Measurements from ENCODE around the gene CENPB.
"Not testable (repeated sequence)": the region's sequence is repeated elsewhere in the genome, so short reads cannot be mapped to it uniquely, and the experiment has no call there.

CENPB gene

DNA sequence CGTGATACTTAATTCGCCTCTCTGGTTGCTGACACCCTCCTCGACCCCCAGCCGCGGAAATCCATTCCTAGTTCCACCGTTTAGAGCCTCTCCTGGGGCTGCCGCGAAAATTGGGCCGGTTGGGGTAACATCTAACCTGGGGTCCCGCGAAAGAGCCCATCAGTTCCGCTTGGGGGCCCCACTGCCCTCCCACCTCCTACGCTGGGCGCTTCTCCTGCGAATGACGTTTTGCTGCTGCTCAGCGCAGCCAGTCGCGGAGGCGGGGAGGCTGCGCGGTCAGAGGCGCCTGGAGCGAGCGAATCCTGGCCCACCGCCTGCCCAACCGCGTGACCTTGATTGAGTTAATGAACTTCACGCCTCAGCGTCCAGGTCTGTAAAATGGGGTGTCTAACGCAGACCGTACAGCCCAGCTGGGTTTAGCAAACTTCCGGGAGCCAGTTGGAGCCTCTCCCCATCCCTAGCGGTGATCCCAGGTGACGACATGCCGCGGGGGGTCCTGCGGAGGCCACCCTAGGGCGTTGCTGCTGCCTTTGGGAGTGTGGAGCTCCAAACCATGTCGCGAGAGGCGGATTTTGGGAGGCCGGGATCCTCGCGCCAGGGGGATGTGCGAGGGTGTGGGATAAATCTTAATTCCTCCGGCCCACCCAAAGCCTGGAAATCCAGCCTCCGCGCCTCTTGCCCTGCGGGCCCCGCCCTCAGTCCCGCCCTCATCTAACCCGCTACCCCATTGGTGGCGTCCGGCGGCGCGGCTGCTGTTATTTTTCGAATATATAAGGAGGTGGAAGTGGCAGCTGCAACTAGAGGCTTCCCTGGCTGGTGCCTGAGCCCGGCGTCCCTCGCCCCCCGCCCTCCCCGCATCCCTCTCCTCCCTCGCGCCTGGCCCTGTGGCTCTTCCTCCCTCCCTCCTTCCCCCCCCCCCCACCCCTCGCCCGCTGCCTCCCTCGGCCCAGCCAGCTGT lies 9.2 kb upstream of the CENPB start, which contains the start of gene CDC25B:
CDC25B (plus strand) TSS at position 800 of the 958 bp plus-strand sequence. CDS start 222 bp downstream, outside the sequence.
- Histone ChIP-seq H3K4me1 (ENCODE audit: control insufficient read depth, insufficient read depth, low read length) (peaks cover 9% of the 10 kb centered on the region), H3K27ac (ENCODE audit: low read depth, low read length) (peak within 1 kb of the TSS; percentile 100), H3K9ac (ENCODE audit: low read length) (peak within 1 kb of the TSS; percentile 98), H3K36me3 (ENCODE audit: control insufficient read depth, insufficient read depth, low read length) (no peaks in the 10 kb centered on the region), H3K27me3 (ENCODE audit: control insufficient read depth, insufficient read depth, low read length) (no peaks in the 10 kb centered on the region), H3K4me3 (ENCODE audit: low read length) (peak within 1 kb of the TSS; percentile 97)

- peak overlapping the region; percentile 100 for H3K27ac ChIP-seq (ENCODE audit: low read depth, low read length)
- no peaks in the 10 kb centered on the region for H3K36me3 ChIP-seq (ENCODE audit: control insufficient read depth, insufficient read depth, low read length)
- H3K4me3 ChIP-seq (ENCODE audit: low read length): peak overlapping the region; percentile 97
- peaks cover 9% of the 10 kb centered on the region for H3K4me1 ChIP-seq (ENCODE audit: control insufficient read depth, insufficient read depth, low read length)
- no peak overlapping the region for H3K9ac ChIP-seq (ENCODE audit: low read length)
- no peaks in the 10 kb centered on the region for H3K27me3 ChIP-seq (ENCODE audit: control insufficient read depth, insufficient read depth, low read length)
Measured at GRCh38 chr20:3794701-3795420, 8.3 kb upstream of the CENPB start.

- not testable (repeated sequence) for H3K27me3 ChIP-seq (ENCODE audit: control insufficient read depth, insufficient read depth, low read length); H3K9ac ChIP-seq (ENCODE audit: low read length); H3K36me3 ChIP-seq (ENCODE audit: control insufficient read depth, insufficient read depth, low read length); H3K4me3 ChIP-seq (ENCODE audit: low read length); H3K4me1 ChIP-seq (ENCODE audit: control insufficient read depth, insufficient read depth, low read length); H3K27ac ChIP-seq (ENCODE audit: low read depth, low read length)
Measured at GRCh38 chr20:3794168-3794567, 7.6 kb upstream of the CENPB start.

- not testable (repeated sequence) for H3K27ac ChIP-seq (ENCODE audit: low read depth, low read length); H3K36me3 ChIP-seq (ENCODE audit: control insufficient read depth, insufficient read depth, low read length)
Measured at GRCh38 chr20:3789201-3789600, 2.7 kb upstream of the CENPB start.

DNA sequence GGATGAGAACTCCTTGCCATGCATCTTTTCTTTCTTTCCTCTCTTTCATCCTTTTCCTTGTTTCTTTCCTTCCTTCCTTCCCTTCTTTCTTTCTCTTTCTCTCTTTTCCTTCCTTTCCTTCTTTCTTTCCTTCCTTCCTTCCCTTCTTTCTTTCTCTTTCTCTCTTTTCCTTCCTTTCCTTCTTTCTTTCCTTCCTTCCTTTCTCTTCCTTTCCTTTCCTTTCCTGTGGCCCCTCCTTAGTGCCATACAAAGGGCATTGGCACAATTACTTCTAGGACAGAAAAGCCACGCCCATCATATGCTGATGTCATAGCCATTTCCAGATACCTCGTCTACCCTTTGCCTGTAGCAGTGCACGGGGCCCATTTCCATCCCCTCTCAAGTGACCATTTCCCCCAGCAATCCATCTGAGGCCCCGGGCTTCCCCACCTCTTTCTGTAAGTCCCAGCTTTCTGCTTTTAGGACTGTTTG lies 2.2 kb upstream of the CENPB start:
- Histone ChIP-seq H3K4me1 (ENCODE audit: control insufficient read depth, insufficient read depth, low read length) (peaks cover 20% of the 10 kb centered on the region), H3K9ac (ENCODE audit: low read length) (no peak overlapping the region), H3K4me3 (ENCODE audit: low read length) (no peak overlapping the region), H3K27ac (ENCODE audit: low read depth, low read length) (no peak overlapping the region), H3K27me3 (ENCODE audit: control insufficient read depth, insufficient read depth, low read length) (no peaks in the 10 kb centered on the region), H3K36me3 (ENCODE audit: control insufficient read depth, insufficient read depth, low read length) (no peaks in the 10 kb centered on the region)

More at GRCh38 chr20:3789201-3789600, 2.7 kb upstream of the CENPB start:
- not testable (repeated sequence) for H3K9ac ChIP-seq (ENCODE audit: low read length); H3K27me3 ChIP-seq (ENCODE audit: control insufficient read depth, insufficient read depth, low read length); H3K4me3 ChIP-seq (ENCODE audit: low read length)
- H3K4me1 ChIP-seq (ENCODE audit: control insufficient read depth, insufficient read depth, low read length): peaks cover 20% of the 10 kb centered on the region

GRCh38 chr20:3787324-3788014 lies 929 bp upstream of the CENPB start:
- no peaks in the 10 kb centered on the region for H3K36me3 ChIP-seq (ENCODE audit: control insufficient read depth, insufficient read depth, low read length)
- no peak overlapping the region for H3K27ac ChIP-seq (ENCODE audit: low read depth, low read length)
- H3K27me3 ChIP-seq (ENCODE audit: control insufficient read depth, insufficient read depth, low read length): no peaks in the 10 kb centered on the region
- peak overlapping the region; percentile 17 for H3K4me3 ChIP-seq (ENCODE audit: low read length)
- H3K9ac ChIP-seq (ENCODE audit: low read length): peak overlapping the region; percentile 30
- H3K4me1 ChIP-seq (ENCODE audit: control insufficient read depth, insufficient read depth, low read length): peaks cover 20% of the 10 kb centered on the region

DNA sequence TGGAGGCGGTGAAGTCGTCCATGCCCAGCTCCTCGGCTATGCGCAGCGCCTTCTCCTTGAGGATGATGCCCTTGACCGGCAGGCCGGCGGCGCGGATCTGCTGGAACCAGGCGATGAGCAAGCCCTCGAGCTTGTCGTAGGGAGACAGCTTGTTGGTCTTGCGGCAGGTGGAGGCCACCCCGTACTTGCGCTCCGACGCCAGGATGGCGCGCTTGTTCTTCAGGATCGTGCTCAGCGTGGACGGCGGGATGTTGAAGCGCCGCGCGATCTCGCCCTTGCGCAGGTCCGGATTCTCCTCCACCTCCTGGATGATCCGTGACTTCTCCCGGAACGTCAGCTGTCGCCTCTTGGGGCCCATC lies 435 bp downstream of the CENPB start:
- Histone ChIP-seq H3K9ac (ENCODE audit: low read length) (peak overlapping the region; percentile 94), H3K27me3 (ENCODE audit: control insufficient read depth, insufficient read depth, low read length) (no peaks in the 10 kb centered on the region), H3K27ac (ENCODE audit: low read depth, low read length) (peak overlapping the region; percentile 83), H3K36me3 (ENCODE audit: control insufficient read depth, insufficient read depth, low read length) (no peaks in the 10 kb centered on the region), H3K4me3 (ENCODE audit: low read length) (peak overlapping the region; percentile 84), H3K4me1 (ENCODE audit: control insufficient read depth, insufficient read depth, low read length) (peaks cover 20% of the 10 kb centered on the region)

DNA sequence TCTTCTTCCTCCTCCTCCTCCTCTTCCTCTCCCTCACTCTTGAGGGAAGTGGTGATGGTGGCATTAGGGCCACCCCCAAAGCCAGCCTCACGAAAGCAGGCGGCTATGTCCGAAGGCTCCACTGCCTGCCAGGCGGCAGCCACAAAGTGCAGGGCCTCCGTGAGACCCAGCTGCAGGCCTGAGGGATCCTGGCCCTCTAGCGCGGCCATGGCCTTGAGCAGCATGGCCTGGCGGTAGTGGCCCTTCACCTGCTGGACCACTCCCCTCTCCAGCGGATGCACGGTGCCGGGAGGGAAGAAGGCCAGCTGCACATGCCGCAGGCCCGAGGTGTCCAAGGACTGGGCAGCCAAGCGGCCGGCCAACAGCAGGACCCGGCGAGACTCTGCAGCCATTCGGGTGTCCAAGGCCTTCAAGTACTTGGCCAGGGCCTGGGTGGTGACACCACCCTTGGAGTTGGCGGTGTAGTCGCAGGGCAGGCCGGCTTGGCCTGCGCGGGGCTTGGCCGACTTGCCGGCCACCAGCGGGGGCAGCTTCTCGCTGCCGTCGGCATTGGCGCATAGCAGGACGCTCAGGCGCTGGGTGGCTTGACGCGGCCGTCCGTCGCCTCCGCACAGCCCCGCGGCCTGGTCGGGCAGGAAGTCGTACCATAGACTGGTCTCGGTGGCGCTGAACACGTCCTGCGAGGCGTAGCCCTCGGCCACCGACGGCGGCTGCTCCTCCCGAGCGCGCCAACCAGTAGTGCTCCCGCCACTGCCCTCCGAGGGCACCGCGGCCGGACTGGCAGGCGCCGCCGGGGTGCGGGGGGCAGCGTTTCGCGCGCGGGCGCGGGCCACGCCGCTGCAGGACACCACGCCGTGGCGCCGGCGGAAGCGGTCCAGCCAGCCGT lies 1.1 kb downstream of the CENPB start:
- H3K27me3 ChIP-seq (ENCODE audit: control insufficient read depth, insufficient read depth, low read length): no peaks in the 10 kb centered on the region
- peak overlapping the region; percentile 94 for H3K9ac ChIP-seq (ENCODE audit: low read length)
- H3K27ac ChIP-seq (ENCODE audit: low read depth, low read length): peak overlapping the region; percentile 83
- H3K4me1 ChIP-seq (ENCODE audit: control insufficient read depth, insufficient read depth, low read length): peaks cover 24% of the 10 kb centered on the region
- peak overlapping the region; percentile 84 for H3K4me3 ChIP-seq (ENCODE audit: low read length)
- H3K36me3 ChIP-seq (ENCODE audit: control insufficient read depth, insufficient read depth, low read length): no peaks in the 10 kb centered on the region

- H3K4me1 ChIP-seq (ENCODE audit: control insufficient read depth, insufficient read depth, low read length): peaks cover 24% of the 10 kb centered on the region
Measured at GRCh38 chr20:3784863-3785239, 1.7 kb downstream of the CENPB start.

GRCh38 chr20:3784216-3784853 lies 2.2 kb downstream of the CENPB start:
- Histone ChIP-seq H3K4me1 (ENCODE audit: control insufficient read depth, insufficient read depth, low read length) (peaks cover 24% of the 10 kb centered on the region), H3K27me3 (ENCODE audit: control insufficient read depth, insufficient read depth, low read length) (no peaks in the 10 kb centered on the region), H3K9ac (ENCODE audit: low read length) (no peak overlapping the region), H3K36me3 (ENCODE audit: control insufficient read depth, insufficient read depth, low read length) (no peaks in the 10 kb centered on the region), H3K4me3 (ENCODE audit: low read length) (peak overlapping the region; percentile 84), H3K27ac (ENCODE audit: low read depth, low read length) (no peak overlapping the region)

More at GRCh38 chr20:3784863-3785239, 1.7 kb downstream of the CENPB start:
- Histone ChIP-seq H3K4me3 (ENCODE audit: low read length) (peak overlapping the region; percentile 84), H3K36me3 (ENCODE audit: control insufficient read depth, insufficient read depth, low read length) (no peaks in the 10 kb centered on the region), H3K9ac (ENCODE audit: low read length) (no peak overlapping the region), H3K27me3 (ENCODE audit: control insufficient read depth, insufficient read depth, low read length) (no peaks in the 10 kb centered on the region), H3K27ac (ENCODE audit: low read depth, low read length) (no peak overlapping the region)

GRCh38 chr20:3783511-3784195 lies 2.9 kb downstream of the CENPB start:
- Histone ChIP-seq H3K4me1 (ENCODE audit: control insufficient read depth, insufficient read depth, low read length) (peaks cover 24% of the 10 kb centered on the region), H3K36me3 (ENCODE audit: control insufficient read depth, insufficient read depth, low read length) (no peaks in the 10 kb centered on the region), H3K4me3 (ENCODE audit: low read length) (peak overlapping the region; percentile 15), H3K27me3 (ENCODE audit: control insufficient read depth, insufficient read depth, low read length) (no peaks in the 10 kb centered on the region), H3K9ac (ENCODE audit: low read length) (no peak overlapping the region), H3K27ac (ENCODE audit: low read depth, low read length) (no peak overlapping the region)
